Measurements from ENCODE around the gene DNAH5.

DNAH5 gene

GRCh38 chr5:13910201-13910600 is 34.3 kb downstream of the DNAH5 start:
- H3K4me3 ChIP-seq (ENCODE audit: control insufficient read depth, low read depth, low read length): no peak overlapping the region
- no peak for DNase-seq (ENCODE audit: low read depth)
- TF ChIP-seq, protein P1, sequence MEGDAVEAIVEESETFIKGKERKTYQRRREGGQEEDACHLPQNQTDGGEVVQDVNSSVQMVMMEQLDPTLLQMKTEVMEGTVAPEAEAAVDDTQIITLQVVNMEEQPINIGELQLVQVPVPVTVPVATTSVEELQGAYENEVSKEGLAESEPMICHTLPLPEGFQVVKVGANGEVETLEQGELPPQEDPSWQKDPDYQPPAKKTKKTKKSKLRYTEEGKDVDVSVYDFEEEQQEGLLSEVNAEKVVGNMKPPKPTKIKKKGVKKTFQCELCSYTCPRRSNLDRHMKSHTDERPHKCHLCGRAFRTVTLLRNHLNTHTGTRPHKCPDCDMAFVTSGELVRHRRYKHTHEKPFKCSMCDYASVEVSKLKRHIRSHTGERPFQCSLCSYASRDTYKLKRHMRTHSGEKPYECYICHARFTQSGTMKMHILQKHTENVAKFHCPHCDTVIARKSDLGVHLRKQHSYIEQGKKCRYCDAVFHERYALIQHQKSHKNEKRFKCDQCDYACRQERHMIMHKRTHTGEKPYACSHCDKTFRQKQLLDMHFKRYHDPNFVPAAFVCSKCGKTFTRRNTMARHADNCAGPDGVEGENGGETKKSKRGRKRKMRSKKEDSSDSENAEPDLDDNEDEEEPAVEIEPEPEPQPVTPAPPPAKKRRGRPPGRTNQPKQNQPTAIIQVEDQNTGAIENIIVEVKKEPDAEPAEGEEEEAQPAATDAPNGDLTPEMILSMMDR (conservative IDR thresholded peaks at IDR 0.05; ENCODE audit: control insufficient read depth, insufficient read depth, low read depth, low read length): no peak

- H3K4me3 ChIP-seq (ENCODE audit: control insufficient read depth, low read depth, low read length): no peak overlapping the region
- TF ChIP-seq, protein P1 (conservative IDR thresholded peaks at IDR 0.05; ENCODE audit: control insufficient read depth, insufficient read depth, low read depth, low read length): no peak
- no peak for DNase-seq (ENCODE audit: low read depth)
These were observed 35.2 kb downstream of the DNAH5 start for GRCh38 chr5:13909271-13909670.

GRCh38 chr5:13898569-13898968 is 45.9 kb downstream of the DNAH5 start:
- no peak overlapping the region for H3K4me3 ChIP-seq (ENCODE audit: control insufficient read depth, low read depth, low read length)
- TF ChIP-seq, protein P1 (conservative IDR thresholded peaks at IDR 0.05; ENCODE audit: control insufficient read depth, insufficient read depth, low read depth, low read length): no peak
- no peak for DNase-seq (ENCODE audit: low read depth)

DNA sequence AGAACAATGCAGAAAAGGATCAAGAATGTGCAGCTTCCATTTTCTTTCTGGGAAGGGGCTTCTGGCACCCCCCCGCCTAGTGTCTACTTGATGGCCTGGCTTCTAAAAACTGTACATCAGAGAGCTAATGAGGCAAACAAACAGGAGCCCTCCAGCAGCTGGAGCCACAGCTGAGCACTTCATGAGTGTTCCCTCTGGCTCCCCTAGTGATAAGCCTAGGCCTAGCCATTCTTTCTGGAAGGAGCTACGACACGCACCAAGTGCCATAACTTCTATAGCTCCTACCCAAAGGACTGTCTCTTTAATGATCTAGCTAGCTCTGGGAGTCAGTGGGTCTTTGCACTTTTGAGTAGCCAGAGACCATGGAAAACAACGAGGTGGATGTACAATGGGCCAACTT is 66.1 kb downstream of the DNAH5 start:
- no peak overlapping the region for H3K4me3 ChIP-seq (ENCODE audit: control insufficient read depth, low read depth, low read length)
- DNase-seq (ENCODE audit: low read depth): no peak
- TF ChIP-seq, protein P1 (conservative IDR thresholded peaks at IDR 0.05; ENCODE audit: control insufficient read depth, insufficient read depth, low read depth, low read length): no peak

DNA sequence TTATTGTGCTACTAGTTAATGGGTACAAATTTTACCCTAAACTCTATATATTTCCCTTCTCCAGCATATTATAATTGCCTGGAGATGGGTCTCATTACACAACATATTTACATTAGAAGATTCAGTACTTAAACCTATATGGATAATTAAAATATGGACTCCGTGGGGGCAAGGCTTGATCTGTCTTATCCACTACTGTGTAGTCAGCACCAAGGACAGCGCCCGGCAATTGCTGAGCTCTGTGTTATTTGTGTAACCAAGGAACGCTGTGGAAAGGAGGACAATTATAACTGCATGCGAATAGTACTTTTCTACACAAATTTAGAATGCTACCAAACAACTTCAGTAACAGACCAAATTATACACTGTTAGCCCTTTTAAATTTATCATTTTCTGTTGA is 77.7 kb downstream of the DNAH5 start:
- DNase-seq (ENCODE audit: low read depth): peak; percentile 30
- H3K4me3 ChIP-seq (ENCODE audit: control insufficient read depth, low read depth, low read length): no peak overlapping the region
- TF ChIP-seq, protein P1 (conservative IDR thresholded peaks at IDR 0.05; ENCODE audit: control insufficient read depth, insufficient read depth, low read depth, low read length): no peak

DNA sequence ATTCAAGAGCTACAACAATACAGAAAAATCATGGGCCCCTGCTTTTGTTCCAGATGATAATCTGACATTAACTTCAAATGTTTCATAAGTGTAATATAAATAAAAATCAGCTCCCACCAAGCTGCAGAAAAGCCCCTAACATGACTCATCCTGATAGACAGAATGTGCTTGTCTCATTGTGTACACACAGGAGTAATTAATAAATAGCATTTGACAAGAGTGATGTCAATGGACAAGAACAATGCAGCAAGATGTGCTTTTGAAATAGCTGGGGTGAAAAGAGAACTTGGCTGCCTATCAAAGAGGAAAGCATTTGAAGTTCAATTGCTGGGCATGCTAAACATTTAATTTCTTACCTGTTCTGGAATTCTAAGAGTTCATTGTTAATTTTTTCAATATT is 79.2 kb downstream of the DNAH5 start:
- no peak overlapping the region for H3K4me3 ChIP-seq (ENCODE audit: control insufficient read depth, low read depth, low read length)
- TF ChIP-seq, protein P1 (conservative IDR thresholded peaks at IDR 0.05; ENCODE audit: control insufficient read depth, insufficient read depth, low read depth, low read length): no peak
- no peak for DNase-seq (ENCODE audit: low read depth)

DNA sequence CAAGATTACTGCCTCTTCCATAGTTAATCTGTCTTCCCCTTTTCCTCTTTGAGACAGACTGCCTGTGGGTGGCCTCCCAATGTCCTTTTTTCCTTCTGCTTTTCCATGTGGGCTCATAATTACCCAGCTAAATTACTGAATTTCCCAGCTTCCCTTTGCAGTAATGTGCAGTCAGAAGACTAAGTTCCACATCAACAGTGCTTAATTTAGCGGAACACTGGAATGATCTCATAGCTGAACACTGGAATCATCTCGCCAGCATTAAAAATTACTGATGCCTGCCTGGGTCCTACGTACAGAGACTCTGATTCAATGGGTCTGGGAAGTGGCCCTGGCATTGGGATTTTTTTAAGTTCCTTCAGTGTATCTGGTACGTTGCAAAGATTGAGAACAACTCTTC is 84.3 kb downstream of the DNAH5 start:
- DNase-seq (ENCODE audit: low read depth): no peak
- no peak overlapping the region for H3K4me3 ChIP-seq (ENCODE audit: control insufficient read depth, low read depth, low read length)
- TF ChIP-seq, protein P1 (conservative IDR thresholded peaks at IDR 0.05; ENCODE audit: control insufficient read depth, insufficient read depth, low read depth, low read length): no peak

Data from fibroblast of mammary gland (primary cell).